ENCODE results near the gene AMD1. TPM values are rescaled to one million over a fixed set of nuclear protein-coding genes. Genes with fewer than 3 reads are reported as not detected.
"Not testable (repeated sequence)": the region's sequence is repeated elsewhere in the genome, so short reads cannot be mapped to it uniquely, and the experiment has no call there.

Gene AMD1
- total RNA-seq, 3 donors from 2014 or later (not counting 1 experiment from before 2014, with no cell fraction given), result 109 to 175 (median 113) TPM

- H3K9me3 Mint-ChIP-seq, result no peaks in the 10 kb centered on the region
- ATAC-seq (no peak), DNase-seq (no peak)
- H3K4me1 ChIP-seq (ENCODE audit: control insufficient read depth, insufficient read depth, low read length), result no peaks in the 10 kb centered on the region
- no peak overlapping the region for H3K4me3 ChIP-seq (ENCODE audit: low read length)
- no peaks in the 10 kb centered on the region for H3K4me1 Mint-ChIP-seq
- H3K27ac Mint-ChIP-seq, result no peak overlapping the region
- no peaks in the 10 kb centered on the region for H3K27me3 ChIP-seq (ENCODE audit: control insufficient read depth, insufficient read depth, low read length)
- intact Hi-C loops (cut with micrococcal nuclease), result no loop called here
- H3K4me3 Mint-ChIP-seq, result no peak overlapping the region
- WGBS (ENCODE audit: insufficient coverage), result 100% methylated on average over 9 of the region's 9 CpGs
- no peak overlapping the region for H3K27ac ChIP-seq (ENCODE audit: low read length)
- peaks cover 13% of the 10 kb centered on the region for H3K36me3 Mint-ChIP-seq
- no peaks in the 10 kb centered on the region for H3K9me3 ChIP-seq (ENCODE audit: control insufficient read depth, insufficient read depth, low read length)
- no peaks in the 10 kb centered on the region for H3K27me3 Mint-ChIP-seq (ENCODE audit: low read depth in 2 of 2)
- no peak for TF ChIP-seq CTCF (IDR thresholded peaks at IDR 0.05)
- peaks cover 35% of the 10 kb centered on the region for H3K36me3 ChIP-seq (ENCODE audit: control insufficient read depth, insufficient read depth, low read length)
These were observed 22.8 kb downstream of the AMD1 start for GRCh38 chr6:110897433-110897832.

- no peaks in the 10 kb centered on the region for H3K9me3 Mint-ChIP-seq
- Histone ChIP-seq H3K4me1 (ENCODE audit: control insufficient read depth, insufficient read depth, low read length) (no peaks in the 10 kb centered on the region), H3K27ac (ENCODE audit: low read length) (no peak overlapping the region), H3K4me3 (ENCODE audit: low read length) (no peak overlapping the region), H3K9me3 (ENCODE audit: control insufficient read depth, insufficient read depth, low read length) (no peaks in the 10 kb centered on the region), H3K36me3 (ENCODE audit: control insufficient read depth, insufficient read depth, low read length) (peaks cover 29% of the 10 kb centered on the region), H3K27me3 (ENCODE audit: control insufficient read depth, insufficient read depth, low read length) (no peaks in the 10 kb centered on the region)
- peaks cover 6% of the 10 kb centered on the region for H3K36me3 Mint-ChIP-seq
- no peak for TF ChIP-seq CTCF (IDR thresholded peaks at IDR 0.05)
- intact Hi-C loops (cut with micrococcal nuclease), result no loop called here
- H3K27ac Mint-ChIP-seq, result peak overlapping the region in 1 of 2 donors; percentile 29
- peaks cover 0 to under 1% of the 10 kb centered on the region in 2 donors for H3K4me1 Mint-ChIP-seq
- H3K27me3 Mint-ChIP-seq (ENCODE audit: low read depth in 2 of 2), result no peaks in the 10 kb centered on the region
- no peak overlapping the region for H3K4me3 Mint-ChIP-seq
- no peak for ATAC-seq
- no peak for DNase-seq
- WGBS (ENCODE audit: insufficient coverage), result 100% methylated on average over 2 of the region's 5 CpGs
These were observed 23.5 kb downstream of the AMD1 start for GRCh38 chr6:110898111-110898510.

GRCh38 chr6:110900028-110900598 is 25.5 kb downstream of the AMD1 start:
- no peak overlapping the region for H3K4me3 ChIP-seq (ENCODE audit: low read length)
- ATAC-seq, result no peak
- H3K4me1 ChIP-seq (ENCODE audit: control insufficient read depth, insufficient read depth, low read length), result no peaks in the 10 kb centered on the region
- H3K27me3 ChIP-seq (ENCODE audit: control insufficient read depth, insufficient read depth, low read length), result no peaks in the 10 kb centered on the region
- Mint-ChIP-seq H3K9me3 (no peaks in the 10 kb centered on the region), H3K4me1 (peaks cover 0 to 4% of the 10 kb centered on the region in 2 donors), H3K27me3 (ENCODE audit: low read depth in 2 of 2) (peaks cover 0 to under 1% of the 10 kb centered on the region in 2 donors), H3K4me3 (no peak overlapping the region), H3K27ac (peak overlapping the region; percentile 16 to 59), H3K36me3 (peaks cover 1% of the 10 kb centered on the region)
- peaks cover 10% of the 10 kb centered on the region for H3K9me3 ChIP-seq (ENCODE audit: control insufficient read depth, insufficient read depth, low read length)
- no peak for TF ChIP-seq CTCF (IDR thresholded peaks at IDR 0.05)
- WGBS (ENCODE audit: insufficient coverage), result 94% methylated on average over 5 of the region's 5 CpGs
- peaks cover 12% of the 10 kb centered on the region for H3K36me3 ChIP-seq (ENCODE audit: control insufficient read depth, insufficient read depth, low read length)
- intact Hi-C loops (cut with micrococcal nuclease), result no loop called here
- no peak overlapping the region for H3K27ac ChIP-seq (ENCODE audit: low read length)
- no peak for DNase-seq

- H3K4me3 Mint-ChIP-seq, result not testable (repeated sequence)
These were observed 27.0 kb downstream of the AMD1 start for GRCh38 chr6:110901601-110902000.

More at GRCh38 chr6:110901601-110902000, 27.0 kb downstream of the AMD1 start:
- H3K9me3 Mint-ChIP-seq; H3K27me3 Mint-ChIP-seq (ENCODE audit: low read depth in 2 of 2); H3K36me3 ChIP-seq (ENCODE audit: control insufficient read depth, insufficient read depth, low read length); H3K27ac ChIP-seq (ENCODE audit: low read length); H3K4me1 ChIP-seq (ENCODE audit: control insufficient read depth, insufficient read depth, low read length); H3K27me3 ChIP-seq (ENCODE audit: control insufficient read depth, insufficient read depth, low read length); H3K4me3 ChIP-seq (ENCODE audit: low read length); H3K27ac Mint-ChIP-seq; intact Hi-C loops (cut with micrococcal nuclease); H3K4me1 Mint-ChIP-seq; DNase-seq: not testable (repeated sequence)
- H3K9me3 ChIP-seq (ENCODE audit: control insufficient read depth, insufficient read depth, low read length), result peaks cover 14% of the 10 kb centered on the region
- ATAC-seq, result peak in 1 of 3 donors; percentile 3
- 93% methylated on average over 8 of the region's 8 CpGs for WGBS (ENCODE audit: insufficient coverage)
- peaks cover 16% of the 10 kb centered on the region for H3K36me3 Mint-ChIP-seq

Measured in natural killer cell (primary cell).